SK-N-SH (cell line): Measurements from ENCODE around the gene S100B.

Experiments
- CTCF ChIP-seq: fragments of 200-600 bp; sonication (generic); IDR thresholded peaks from 2 replicates; pipeline ENCODE4 v1.6.1; 2017; ENCODE audit warnings: antibody characterized with exemption, mild to moderate bottlenecking, moderate library complexity
- MXI1 ChIP-seq: IDR thresholded peaks from 2 replicates; pipeline ENCODE4 v1.6.1; 2012; ENCODE audit warnings: mild to moderate bottlenecking, low read depth, low read length, improper control_type of control experiment
- POLR2AphosphoS5 ChIP-seq: IDR thresholded peaks from 2 replicates; pipeline ENCODE4 v1.6.1; 2012; ENCODE audit warnings: low read depth, low read length
- REST ChIP-seq: IDR thresholded peaks from 2 replicates; pipeline ENCODE4 v1.6.1; 2012; ENCODE audit warnings: mild to moderate bottlenecking, low read depth, low read length, moderate library complexity
- TAF1 ChIP-seq: IDR thresholded peaks from 2 replicates; pipeline ENCODE4 v1.6.1; 2012; ENCODE audit warnings: low read depth, mild to moderate bottlenecking, low read length, moderate library complexity, borderline replicate concordance

- no peak for TF ChIP-seq REST
- no peak for TF ChIP-seq CTCF
- TF ChIP-seq POLR2AphosphoS5, result 0 out of 2 replicates have a peak, but pooled peaks have one; percentile 28
- TF ChIP-seq MXI1, result peak; percentile 66
- no peak for TF ChIP-seq TAF1
Measured at GRCh38 chr21:46598581-46599572, 6.0 kb downstream of the S100B start.
